Stimulated activated CD8-positive, alpha-beta memory T cell treated with anti-CD3 and anti-CD28 coated beads, Interleukin-7, amount 100 ng/mL, for 1 hour (primary cell): ENCODE results near the gene TFDP2.
"Not testable (repeated sequence)": the region's sequence is repeated elsewhere in the genome, so short reads cannot be mapped to it uniquely, and the experiment has no call there.

Source experiments
- DNase-seq, 2 donors: peaks; one replicate each; pipeline ENCODE4 v3.0.0-alpha.2; 2020; ENCODE audit warnings: low read depth in 2 of 2

The TFDP2 gene

DNA sequence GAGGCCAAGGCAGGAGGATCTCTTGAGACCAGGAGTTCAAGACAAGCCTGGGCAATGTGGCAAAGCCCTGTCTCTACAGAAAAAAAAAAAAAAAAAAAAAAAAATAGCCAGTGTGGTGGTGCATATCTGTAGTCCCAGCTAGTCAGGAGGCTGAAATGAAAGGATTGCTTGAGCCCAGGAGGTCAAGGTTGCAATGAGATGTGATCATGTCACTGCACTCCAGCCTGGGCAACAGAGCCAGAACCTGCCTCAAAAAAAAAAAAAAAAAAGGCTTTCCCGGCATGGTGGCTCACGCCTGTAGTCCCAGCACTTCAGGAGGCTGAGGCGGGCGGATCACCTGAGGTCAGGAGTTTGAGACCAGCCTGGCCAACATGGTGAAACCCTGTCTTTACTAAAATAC, 73.7 kb downstream of the TFDP2 start:
- DNase-seq = not testable (repeated sequence)

DNA sequence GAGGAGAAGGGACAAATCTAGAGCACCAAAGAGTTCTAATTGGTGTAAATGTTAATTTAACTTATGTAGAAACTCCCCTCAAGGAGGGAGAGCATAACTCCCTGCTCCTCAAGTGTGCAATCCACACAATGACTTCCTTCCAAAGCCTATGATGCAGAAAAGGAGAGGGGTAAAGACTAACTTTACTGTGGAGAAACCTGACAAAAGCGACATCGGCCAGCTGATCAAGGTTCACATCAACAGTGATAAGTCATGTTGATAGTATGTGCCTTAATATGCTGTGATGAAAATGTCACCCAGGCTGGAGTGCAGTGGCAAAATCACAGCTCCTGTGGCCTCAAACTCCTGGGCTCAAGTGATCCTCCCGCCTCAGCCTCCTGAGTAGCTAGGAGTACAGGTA, 76.5 kb downstream of the TFDP2 start:
- DNase-seq = no peak

DNA sequence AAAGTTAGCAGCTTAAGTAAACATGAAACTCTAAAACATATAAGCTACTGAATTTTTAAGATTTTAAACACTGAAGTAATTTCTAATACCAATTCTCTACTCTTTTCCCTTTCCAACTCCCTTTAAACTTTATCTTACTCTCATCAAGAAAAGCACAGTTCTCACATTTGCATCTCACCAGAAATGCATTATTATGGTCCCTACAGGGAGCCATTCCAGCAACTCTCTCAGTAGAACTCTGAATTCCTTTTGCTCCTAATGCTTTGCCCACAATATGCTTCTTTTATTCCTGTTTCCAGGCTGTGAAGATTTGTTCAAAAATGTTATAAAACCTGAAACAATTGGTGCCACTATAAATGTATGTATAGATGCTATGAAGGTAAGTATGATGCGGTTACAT, 83.4 kb downstream of the TFDP2 start:
- DNase-seq = no peak

DNA sequence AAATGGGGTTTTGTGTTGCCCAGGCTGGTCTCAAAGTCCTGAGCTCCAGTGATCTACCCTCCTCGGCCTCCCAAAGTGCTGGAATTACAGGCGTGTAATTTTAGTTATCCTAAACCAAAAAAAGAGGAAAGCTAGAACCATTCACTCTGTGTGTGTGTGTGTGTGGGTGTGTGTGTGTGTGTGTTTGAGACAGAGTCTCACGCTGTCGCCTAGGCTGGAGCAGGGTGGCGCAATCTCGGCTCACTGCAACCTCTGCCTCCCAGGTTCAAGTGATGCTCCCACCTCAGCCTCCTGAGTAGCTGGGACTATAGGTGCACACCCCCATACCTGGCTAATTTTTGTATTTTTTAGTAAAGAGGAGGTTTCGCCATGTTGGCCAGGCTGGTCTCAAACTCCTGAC, 84.0 kb downstream of the TFDP2 start:
- no peak for DNase-seq

DNA sequence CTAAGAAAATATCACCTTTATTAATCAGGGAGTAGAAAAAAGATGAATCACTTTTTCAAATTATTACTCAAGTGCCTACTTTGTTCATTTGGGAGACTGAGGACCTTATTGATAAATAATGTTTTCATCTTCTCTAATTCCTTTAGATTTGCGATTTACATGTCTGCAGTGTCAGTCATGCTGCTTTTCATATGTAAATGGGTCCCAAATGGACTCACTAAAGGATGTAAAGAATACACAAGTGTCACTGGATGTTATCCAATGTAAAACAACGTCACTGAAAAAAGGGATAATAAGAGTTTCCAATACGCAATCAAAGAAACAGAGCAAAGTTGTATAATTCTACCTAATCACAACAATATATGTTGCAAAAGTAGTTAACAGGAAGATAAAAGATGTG, 84.9 kb downstream of the TFDP2 start:
- no peak for DNase-seq

DNA sequence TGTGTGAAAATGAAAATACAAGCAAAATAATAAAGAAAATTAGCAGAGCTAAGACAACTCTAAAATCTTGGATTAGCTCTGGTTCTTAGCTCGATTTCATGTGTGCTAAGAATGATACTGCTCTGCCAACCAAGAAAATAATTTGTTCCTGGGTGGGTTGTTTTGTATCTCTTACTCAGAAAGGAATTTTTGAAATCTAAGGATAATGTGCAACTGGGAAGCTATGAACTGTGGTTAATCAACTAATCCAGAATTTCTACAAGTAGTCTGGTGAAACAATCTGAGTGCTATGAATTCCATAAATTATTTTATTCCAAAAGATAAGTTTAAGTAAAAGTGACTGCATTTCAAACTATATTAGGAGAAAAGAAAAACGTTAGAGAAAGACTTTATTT, 92.0 kb downstream of the TFDP2 start:
- no peak for DNase-seq

DNA sequence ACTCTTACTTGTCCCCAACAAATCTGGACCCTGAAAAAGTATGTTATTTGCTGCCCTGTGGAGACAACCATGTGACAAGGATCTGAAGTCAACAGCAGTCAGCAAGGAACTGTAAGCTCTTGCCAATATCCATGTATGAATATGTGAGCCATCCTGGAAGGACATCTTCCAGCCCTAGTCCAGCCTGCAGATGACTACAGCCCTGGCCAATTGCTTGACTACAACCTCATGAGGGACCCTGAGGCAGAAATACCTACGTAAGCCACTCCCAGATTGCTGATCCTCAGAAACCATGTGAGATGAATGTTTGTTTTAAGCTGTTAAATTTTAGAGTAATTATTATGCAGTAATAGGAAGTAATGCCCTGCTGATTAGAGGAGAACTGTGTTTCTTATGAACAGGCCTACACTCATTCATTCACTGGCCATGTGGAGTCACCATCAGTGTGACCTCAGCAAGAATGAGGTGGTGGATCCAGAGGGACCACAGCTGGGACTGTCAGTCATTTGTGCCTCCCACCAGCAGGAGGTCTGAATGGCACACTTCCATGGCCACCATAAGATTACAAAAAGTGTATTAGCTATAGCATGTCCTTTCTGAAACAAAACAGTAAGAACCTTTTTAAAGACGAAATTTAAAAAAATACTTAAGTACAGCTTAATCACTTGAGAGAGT, 92.6 kb downstream of the TFDP2 start:
- no peak for DNase-seq

DNA sequence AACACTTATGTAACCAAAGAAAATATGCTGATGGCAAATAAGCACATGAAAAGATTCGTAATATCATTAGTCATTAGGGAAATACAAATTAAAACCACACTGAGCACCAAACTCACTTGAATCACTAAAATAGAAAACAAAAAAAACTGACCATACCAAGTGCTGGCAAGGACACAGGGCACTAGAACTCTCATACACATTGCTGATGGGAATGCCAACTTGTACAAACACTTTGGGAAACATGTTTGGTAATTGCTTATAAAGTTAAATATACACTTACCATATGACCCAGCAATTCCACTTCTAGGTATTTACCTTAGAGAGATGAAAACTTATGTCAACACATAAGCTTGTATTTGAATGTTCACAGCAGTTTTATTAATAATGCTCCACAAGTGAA, 95.5 kb downstream of the TFDP2 start:
- DNase-seq = no peak

DNA sequence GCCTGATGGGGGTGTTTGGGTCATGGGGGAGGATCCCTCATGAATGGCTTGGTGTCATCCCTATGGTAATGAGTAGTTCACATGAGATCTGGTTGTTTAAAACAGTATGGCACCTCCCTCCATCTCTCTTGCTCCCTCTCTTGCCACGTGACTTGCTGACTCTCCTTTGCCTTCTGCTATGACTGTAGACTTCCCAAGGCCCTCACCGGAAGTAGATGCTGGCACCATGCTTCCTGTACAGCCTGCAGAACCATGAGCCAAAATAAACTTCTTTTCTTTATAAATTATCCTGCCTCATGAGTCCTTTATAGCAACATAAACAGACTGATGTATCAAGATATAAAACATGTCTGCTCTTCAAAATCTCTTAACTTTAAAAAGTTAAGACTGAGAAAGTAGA, 96.1 kb downstream of the TFDP2 start:
- no peak for DNase-seq

DNA sequence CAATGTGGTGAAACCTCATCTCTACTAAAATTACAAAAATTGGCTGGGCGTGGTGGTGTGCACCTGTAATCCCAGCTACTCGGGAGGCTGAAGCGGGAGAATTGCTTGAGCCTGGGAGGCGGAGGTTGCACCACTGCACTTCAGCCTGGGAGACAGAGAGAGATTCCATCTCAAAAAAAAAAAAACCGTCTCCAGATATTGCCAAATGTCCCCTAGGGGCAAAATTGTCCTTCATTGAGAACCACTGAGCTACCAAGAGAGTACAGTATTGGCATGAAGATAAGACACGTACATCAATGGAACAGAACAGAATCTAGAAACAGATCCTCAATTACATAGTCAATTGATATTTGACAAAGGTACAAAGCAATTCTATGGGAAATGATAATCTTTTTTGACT, 98.0 kb downstream of the TFDP2 start:
- no peak for DNase-seq

DNA sequence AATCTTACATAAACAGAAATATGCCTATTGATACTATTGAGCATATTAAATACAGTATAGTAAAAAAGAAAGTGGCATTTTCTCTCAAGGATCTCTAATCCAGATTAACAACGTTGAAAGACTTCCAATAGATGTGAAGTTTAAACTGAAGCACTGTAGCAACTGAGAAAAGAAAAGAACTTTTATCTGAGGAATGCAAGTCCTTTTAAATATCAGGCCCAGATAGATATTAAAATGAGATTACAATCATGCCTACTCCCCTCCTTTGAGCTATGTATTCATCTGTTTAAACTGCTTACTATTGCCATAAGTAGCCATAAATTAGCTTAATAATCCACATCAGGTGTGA, 102.3 kb downstream of the TFDP2 start:
- no peak for DNase-seq

DNA sequence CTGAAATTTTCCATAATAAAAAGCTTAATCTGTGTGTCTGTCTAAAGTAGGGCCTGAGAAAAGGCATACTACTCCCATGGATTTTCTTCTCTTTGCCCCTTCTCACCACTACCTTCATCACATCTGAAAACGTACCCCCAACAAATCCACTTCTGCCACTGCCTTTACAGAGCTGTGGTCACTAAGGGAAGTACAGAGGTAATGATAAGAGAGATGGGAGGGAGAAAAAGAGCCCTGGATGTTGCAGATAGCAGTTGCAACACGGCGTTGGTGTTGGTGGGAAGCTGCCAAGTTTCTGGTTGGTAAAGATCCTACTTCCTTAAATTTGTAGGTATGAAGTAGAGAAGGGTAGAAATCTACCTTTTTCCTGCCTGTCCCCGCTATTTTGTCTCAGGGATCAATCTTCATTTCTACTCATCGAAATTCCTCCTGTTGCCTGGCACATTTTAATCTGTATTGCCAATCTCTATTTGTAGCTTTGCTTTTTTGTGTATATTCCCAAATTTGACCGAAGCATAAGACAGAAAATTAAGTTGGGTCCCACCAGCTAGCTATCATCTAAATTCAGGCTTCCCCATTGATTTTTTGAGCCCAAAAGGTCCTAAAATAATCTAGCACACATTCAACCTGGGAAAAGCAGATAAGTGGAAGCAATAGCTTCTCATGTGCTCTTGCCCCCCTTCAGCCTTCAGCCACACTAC, 102.9 kb downstream of the TFDP2 start:
- no peak for DNase-seq

DNA sequence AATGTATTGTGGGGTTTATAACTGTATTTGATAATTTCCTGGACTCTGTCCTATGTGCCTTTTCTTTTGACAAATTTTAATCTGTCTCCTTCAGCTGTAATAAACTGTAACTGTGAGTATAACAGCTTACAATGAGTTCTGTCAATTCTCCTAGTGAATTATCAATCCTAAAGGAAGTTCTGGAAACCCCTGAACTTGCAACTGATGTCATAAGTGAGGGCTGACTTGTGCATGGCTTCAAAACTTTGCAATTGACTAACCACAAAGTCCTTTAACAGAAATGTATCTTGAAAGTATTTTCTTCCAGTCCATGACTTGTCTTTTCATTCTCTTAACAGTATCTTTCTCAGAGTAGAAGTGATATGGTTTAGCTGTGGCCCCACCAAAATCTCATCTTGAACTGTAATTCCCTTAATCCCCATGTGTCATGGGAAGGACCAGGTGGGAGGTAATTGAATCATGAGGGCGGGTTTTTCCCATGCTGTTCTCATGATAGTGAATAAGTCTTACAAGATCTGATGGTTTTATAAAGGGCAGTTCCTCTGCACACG, 108.3 kb downstream of the TFDP2 start:
- no peak for DNase-seq

DNA sequence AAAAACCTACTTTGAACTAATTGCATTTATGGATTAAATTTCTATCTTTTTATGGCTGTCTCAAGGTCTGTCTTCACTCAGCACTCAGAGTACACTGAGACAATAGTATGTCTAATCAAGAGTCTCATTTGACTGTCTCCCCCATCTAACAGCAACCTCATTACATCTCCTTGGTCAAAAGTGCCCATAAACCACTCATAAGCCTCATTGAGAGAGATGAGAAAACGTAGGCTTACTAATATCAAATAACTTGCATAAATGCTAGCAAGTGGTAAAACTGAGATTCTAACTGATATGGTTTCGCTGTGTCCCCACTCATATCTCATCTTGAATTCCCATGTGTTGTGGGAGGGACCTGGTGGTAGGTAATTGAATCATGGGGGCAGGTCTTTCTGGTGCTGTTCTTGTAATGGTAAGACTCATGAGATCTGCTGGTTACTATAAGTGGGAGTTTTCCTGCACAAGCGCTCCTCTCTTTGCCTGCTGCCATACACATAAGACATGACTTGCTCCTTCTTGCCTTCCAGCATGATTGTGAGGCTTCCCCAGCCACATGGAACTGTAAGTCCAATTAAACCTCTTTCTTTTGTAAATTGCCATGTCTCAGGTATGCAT, 113.9 kb downstream of the TFDP2 start:
- no peak for DNase-seq

DNA sequence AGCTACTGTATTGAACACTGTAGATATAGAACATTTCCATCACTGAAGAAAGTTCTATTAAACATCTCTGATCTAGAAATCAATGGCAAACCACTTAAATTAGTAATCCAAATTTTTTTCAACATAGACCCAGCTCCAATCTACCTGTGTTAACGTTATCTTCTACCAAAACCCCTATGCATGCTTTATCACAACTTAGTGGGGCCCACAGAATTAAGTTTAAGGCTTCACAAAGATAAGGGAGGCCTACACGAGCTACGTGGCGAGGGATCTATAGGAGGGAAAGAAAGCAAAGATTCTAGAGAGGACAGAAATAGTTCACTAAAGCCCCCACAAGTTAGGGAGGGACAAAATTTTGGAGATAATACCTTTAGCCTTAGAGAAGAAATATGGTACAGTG, 116.1 kb downstream of the TFDP2 start:
- no peak for DNase-seq

DNA sequence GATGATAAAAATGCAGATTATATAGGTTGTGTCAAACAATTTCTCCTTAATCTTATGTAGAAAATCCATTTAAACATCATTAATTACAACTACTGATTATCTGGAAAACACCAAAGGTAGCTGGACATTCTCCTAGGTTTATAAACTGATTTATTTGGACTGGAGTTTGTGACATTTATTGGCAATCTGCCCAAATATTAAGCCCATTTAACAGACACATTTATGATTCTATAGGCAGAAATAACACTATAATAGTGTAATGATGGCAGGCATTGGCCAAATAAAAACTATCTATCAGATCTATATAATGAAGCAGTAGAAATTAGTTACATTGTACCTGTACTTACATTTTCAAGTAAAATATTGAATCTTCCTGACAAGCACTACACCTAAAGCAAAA, 117.8 kb downstream of the TFDP2 start:
- no peak for DNase-seq

DNA sequence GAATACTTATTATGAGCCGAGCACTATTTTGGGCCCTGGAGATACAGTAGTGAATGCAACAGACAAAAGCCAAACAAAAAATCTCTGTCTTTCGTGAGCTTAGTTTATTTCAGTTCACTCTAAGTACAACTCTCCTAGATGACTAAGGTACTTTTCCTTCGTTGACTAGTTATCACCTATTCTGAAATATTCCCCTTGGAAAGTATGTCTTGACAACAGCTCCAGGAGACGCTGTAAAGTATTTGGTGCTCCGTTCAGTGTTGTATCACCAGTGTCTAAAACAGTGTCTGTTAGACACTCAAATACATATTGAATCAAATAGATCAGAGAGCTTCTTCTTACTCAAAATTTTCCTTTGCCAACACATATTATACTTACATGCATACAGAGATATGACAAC, 119.6 kb downstream of the TFDP2 start:
- no peak for DNase-seq

DNA sequence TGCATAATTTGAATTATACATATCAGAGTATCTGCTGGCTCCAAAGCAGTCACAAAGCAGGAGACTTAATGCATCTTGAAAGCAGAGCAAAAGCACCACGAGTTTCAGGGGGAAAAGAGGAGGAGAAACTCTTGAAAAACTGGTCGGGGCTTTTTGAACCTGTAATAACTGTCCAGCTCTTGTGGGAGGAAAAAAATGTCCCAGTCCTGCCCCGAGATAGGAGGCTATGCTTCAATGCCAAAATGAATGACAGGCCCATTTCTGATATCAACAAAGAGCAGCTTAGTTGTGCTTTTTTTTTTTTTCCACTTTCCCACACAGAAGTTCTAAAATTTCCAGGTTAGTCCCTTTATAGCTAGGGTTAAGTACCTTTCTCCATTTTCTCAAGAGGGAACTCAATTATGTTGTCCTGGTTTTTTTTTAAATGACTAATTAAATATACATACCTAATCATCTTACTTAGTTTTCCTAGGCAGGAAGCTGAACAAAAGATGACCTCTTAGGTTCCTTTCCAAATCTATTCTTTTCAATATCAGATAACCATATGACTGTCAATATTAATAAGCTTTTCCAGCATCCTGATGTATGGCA, 120.2 kb downstream of the TFDP2 start:
- no peak for DNase-seq

DNA sequence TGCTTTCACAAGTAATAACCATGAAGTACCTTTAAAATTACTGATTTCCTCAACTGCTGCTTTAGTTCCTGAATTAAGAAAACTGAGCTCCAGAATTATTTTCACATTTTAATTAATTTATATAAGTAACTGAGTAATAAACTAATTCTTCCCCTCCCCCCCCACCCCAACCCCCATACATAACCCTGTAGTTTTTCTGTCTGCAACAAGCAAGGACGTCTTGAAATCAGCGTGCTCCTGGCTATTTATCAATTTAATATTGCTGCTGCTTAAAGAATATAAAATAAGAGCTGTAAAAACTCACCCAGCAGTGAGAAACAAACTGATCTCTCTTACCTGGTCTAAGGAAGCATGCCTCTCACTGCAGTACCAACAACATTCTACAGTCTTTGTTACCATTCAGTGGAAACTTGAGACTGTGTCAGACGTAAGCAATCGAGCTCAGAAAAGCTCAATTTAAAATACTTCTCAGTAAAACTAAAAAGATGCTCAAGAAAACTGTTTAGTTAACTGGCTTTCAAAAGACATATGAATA, 121.0 kb downstream of the TFDP2 start:
- DNase-seq = no peak

DNA sequence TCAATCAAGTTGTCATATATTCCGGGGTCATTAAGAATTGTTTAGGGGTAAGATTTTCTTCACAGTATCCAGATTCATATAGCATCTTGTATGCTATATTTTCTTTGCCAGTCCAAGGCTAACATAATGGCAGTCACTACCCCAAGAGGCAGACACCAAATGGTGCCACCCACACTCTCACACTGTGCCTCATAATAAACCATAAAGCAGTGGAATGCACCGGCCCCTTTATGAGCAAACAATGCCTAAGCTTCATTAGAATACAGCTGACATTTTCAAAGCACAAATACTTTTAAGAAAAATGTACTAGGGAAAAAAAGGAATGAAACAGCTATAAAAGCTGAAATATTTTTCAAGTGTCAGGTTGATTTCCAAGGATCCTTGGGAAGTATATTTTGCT, 121.6 kb downstream of the TFDP2 start:
- DNase-seq = no peak

DNA sequence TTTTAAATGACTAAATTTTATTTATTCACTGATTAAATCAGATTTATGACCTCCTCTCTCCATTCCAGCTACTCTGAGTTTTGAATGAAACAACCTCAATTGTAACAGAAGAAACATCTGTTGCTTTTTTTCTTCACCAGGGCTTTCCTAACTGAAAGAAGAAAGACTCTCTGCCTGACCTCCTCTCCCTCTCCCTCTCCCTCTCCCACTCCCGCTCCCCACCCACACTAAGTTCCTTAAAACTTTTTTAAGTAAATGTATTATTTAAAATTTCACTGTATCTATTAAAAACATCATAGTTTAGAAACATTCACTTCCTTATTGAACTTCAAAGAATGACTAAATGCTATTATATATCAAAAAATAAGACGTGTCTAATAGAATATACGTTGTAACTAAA, 122.0 kb downstream of the TFDP2 start:
- DNase-seq = no peak

DNA sequence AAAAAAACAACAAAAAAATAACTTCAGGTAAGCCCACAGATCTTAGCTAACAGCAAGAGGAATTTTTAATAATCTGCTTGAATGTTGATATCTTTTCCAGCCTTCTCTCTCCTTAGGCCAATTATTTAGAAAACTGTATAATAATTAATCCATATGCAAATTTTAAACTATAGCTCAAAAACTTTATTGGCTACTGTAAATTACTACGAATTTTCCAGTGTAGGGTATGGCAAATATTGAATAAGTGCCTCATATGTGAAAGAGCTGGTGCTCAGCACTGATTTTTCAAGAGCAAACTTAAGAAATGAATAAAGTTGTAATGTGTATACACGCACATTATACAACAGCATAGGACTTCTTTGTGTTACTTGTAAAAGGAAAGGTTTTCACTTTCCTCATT, 123.0 kb downstream of the TFDP2 start:
- DNase-seq = no peak

DNA sequence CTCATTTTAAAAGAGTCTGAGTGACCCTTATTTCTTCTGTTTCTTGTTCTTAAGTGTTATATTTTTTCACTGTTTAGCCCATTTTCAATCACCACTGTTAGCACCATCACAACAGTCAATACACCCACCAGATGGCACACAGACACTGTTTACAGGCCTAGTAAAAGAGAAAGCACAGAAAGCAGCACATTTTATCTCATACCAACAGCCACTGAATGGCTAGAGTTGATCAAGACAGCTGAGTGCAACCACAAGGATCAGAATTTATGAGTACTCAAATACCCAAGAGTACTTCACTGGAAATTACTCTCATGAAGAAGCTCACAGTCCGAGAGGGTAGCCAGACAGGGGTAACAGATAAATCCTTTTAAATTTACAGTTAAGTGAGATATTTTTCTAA, 127.0 kb downstream of the TFDP2 start:
- no peak for DNase-seq
